Transverse colon (tissue), 4 donors: ENCODE results near the gene SH2D7.

Experiments
- CTCF ChIP-seq, 5 experiments: fragments of 200-600 bp in 3 of 5; fragments of 450-650 bp in 2 of 5; sonication (generic) in 3 of 5; IDR thresholded peaks; 1 replicate in 2 of 5; 2 replicates in 3 of 5; pipeline ENCODE4 v1.5.1; 2016 to 2017; ENCODE audit warnings: antibody characterized with exemption in 5 of 5, inconsistent platforms in 3 of 5, mild to moderate bottlenecking in 2 of 5, moderate library complexity in 1 of 5
- EP300 ChIP-seq: sonication (generic); formaldehyde crosslinking; IDR thresholded peaks from one replicate; pipeline ENCODE4 v1.6.1; 2017; ENCODE audit warnings: antibody characterized with exemption, low read depth
- POLR2A ChIP-seq: fragments of 450-650 bp; IDR thresholded peaks from one replicate; pipeline ENCODE4 v1.6.1; 2016; ENCODE audit warnings: antibody characterized with exemption, mild to moderate bottlenecking, moderate library complexity
- POLR2AphosphoS5 ChIP-seq, 3 donors: sonication (generic); formaldehyde crosslinking; IDR thresholded peaks; one replicate each; pipeline ENCODE4 v1.6.1; 2016; ENCODE audit warnings: antibody characterized with exemption in 3 of 3

DNA sequence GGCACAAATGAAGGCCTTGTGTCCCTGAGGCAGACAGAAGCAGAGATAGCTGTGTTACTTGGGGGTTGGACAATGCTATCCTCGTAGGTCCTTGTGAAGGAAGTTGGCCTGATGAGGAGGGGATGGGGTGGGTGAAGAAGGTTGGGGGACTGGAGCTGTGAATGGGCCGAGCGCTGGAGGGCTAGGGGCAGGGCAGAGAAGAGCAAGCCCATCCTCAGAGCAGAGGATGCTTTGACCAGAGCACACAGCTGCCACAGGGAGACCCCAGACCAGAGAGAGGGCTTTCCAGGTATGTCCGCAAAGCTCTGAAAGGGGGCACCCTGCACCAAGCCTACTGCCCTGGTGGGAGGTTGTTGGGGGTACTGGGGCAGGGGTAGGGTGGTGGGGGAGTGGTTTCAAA lies 9.2 kb upstream of the SH2D7 start:
- TF ChIP-seq CTCF (IDR thresholded peaks at IDR 0.05), result no peak
- no peak for TF ChIP-seq EP300
- no peak for TF ChIP-seq POLR2A
- TF ChIP-seq POLR2AphosphoS5 (IDR thresholded peaks at IDR 0.05), result no peak
